Muscle layer of colon (tissue), 2 donors: ENCODE data around the gene COP1.

Experiments used
- H3K27ac ChIP-seq: one replicate; pipeline ENCODE4 v1.7.0; 2013; ENCODE audit warnings: low read depth, mild to moderate bottlenecking, low read length, moderate library complexity
- H3K27me3 ChIP-seq, 2 donors: one replicate each; pipeline ENCODE4 v1.7.0; 2013; ENCODE audit warnings: low read length in 2 of 2, mild to moderate bottlenecking in 2 of 2; ENCODE audit not compliant: insufficient read depth in 2 of 2, control insufficient read depth in 1 of 2
- H3K36me3 ChIP-seq: one replicate; pipeline ENCODE4 v1.7.0; 2013; ENCODE audit warnings: mild to moderate bottlenecking, low read length; ENCODE audit not compliant: insufficient read depth
- H3K4me1 ChIP-seq: one replicate; pipeline ENCODE4 v1.7.0; 2013; ENCODE audit warnings: mild to moderate bottlenecking, low read length; ENCODE audit not compliant: insufficient read depth
- H3K4me3 ChIP-seq, 2 donors: one replicate each; pipeline ENCODE4 v1.7.0; 2013; ENCODE audit warnings: low read length in 2 of 2, low read depth in 1 of 2, mild to moderate bottlenecking in 1 of 2, moderate library complexity in 1 of 2
- H3K9ac ChIP-seq: one replicate; pipeline ENCODE4 v1.7.0; 2013; ENCODE audit warnings: low read length
- H3K9me3 ChIP-seq: one replicate; pipeline ENCODE4 v1.7.0; 2013; ENCODE audit warnings: mild to moderate bottlenecking, low read length
- donor health status: abdominal sarcoma.
- donor health status: Adenocarcinoma of cecum.

Gene COP1

GRCh38 chr1:176196728-176197127 lies 10.4 kb downstream of the COP1 start:
- no peaks in the 10 kb centered on the region for H3K27me3 ChIP-seq
- no peaks in the 10 kb centered on the region for H3K36me3 ChIP-seq
- H3K4me1 ChIP-seq, result peaks cover 6% of the 10 kb centered on the region
- no peak overlapping the region for H3K4me3 ChIP-seq
- H3K9me3 ChIP-seq, result no peaks in the 10 kb centered on the region
- H3K9ac ChIP-seq, result no peak overlapping the region
- no peak overlapping the region for H3K27ac ChIP-seq

- Histone ChIP-seq H3K4me3 (no peak overlapping the region), H3K9ac (no peak overlapping the region)
Measured at GRCh38 chr1:176195547-176195946, 11.5 kb downstream of the COP1 start.

GRCh38 chr1:176193663-176194062 lies 13.4 kb downstream of the COP1 start:
- Histone ChIP-seq H3K9ac (no peak overlapping the region), H3K36me3 (no peaks in the 10 kb centered on the region), H3K27me3 (no peaks in the 10 kb centered on the region), H3K27ac (no peak overlapping the region), H3K4me1 (no peaks in the 10 kb centered on the region), H3K4me3 (no peak overlapping the region), H3K9me3 (no peaks in the 10 kb centered on the region)

More at GRCh38 chr1:176195547-176195946, 11.5 kb downstream of the COP1 start:
- Histone ChIP-seq H3K27ac (no peak overlapping the region), H3K4me1 (peaks cover 3% of the 10 kb centered on the region), H3K36me3 (no peaks in the 10 kb centered on the region), H3K9me3 (no peaks in the 10 kb centered on the region), H3K27me3 (no peaks in the 10 kb centered on the region)

GRCh38 chr1:176193023-176193422 lies 14.1 kb downstream of the COP1 start:
- Histone ChIP-seq H3K4me1 (no peaks in the 10 kb centered on the region), H3K4me3 (no peak overlapping the region), H3K9me3 (no peaks in the 10 kb centered on the region), H3K36me3 (no peaks in the 10 kb centered on the region), H3K27ac (no peak overlapping the region), H3K9ac (no peak overlapping the region), H3K27me3 (no peaks in the 10 kb centered on the region)

GRCh38 chr1:176188604-176189003 lies 18.5 kb downstream of the COP1 start:
- Histone ChIP-seq H3K9me3 (no peaks in the 10 kb centered on the region), H3K27ac (no peak overlapping the region), H3K4me1 (no peaks in the 10 kb centered on the region)

GRCh38 chr1:176187001-176187400 lies 20.1 kb downstream of the COP1 start:
- no peak overlapping the region for H3K9ac ChIP-seq
- no peaks in the 10 kb centered on the region for H3K36me3 ChIP-seq
- no peaks in the 10 kb centered on the region for H3K27me3 ChIP-seq
- H3K4me3 ChIP-seq, result no peak overlapping the region
- H3K9me3 ChIP-seq, result no peaks in the 10 kb centered on the region
- H3K27ac ChIP-seq, result no peak overlapping the region
- no peaks in the 10 kb centered on the region for H3K4me1 ChIP-seq

More at GRCh38 chr1:176188604-176189003, 18.5 kb downstream of the COP1 start:
- H3K36me3 ChIP-seq, result no peaks in the 10 kb centered on the region
- H3K27me3 ChIP-seq, result no peaks in the 10 kb centered on the region
- H3K4me3 ChIP-seq, result no peak overlapping the region
- H3K9ac ChIP-seq, result no peak overlapping the region

GRCh38 chr1:176183618-176184017 lies 23.5 kb downstream of the COP1 start:
- no peak overlapping the region for H3K27ac ChIP-seq
- no peak overlapping the region for H3K9ac ChIP-seq
- no peaks in the 10 kb centered on the region for H3K4me1 ChIP-seq
- no peaks in the 10 kb centered on the region for H3K36me3 ChIP-seq
- H3K4me3 ChIP-seq, result no peak overlapping the region
- H3K27me3 ChIP-seq, result no peaks in the 10 kb centered on the region
- H3K9me3 ChIP-seq, result no peaks in the 10 kb centered on the region

- Histone ChIP-seq H3K4me1 (no peaks in the 10 kb centered on the region), H3K9ac (no peak overlapping the region), H3K27me3 (no peaks in the 10 kb centered on the region), H3K36me3 (no peaks in the 10 kb centered on the region), H3K27ac (no peak overlapping the region), H3K4me3 (no peak overlapping the region), H3K9me3 (no peaks in the 10 kb centered on the region)
Measured at GRCh38 chr1:176178316-176178715, 28.8 kb downstream of the COP1 start.

GRCh38 chr1:176177764-176178163 lies 29.3 kb downstream of the COP1 start:
- Histone ChIP-seq H3K4me1 (no peaks in the 10 kb centered on the region), H3K27me3 (no peaks in the 10 kb centered on the region), H3K36me3 (peaks cover under 1% of the 10 kb centered on the region), H3K27ac (no peak overlapping the region), H3K4me3 (no peak overlapping the region), H3K9me3 (no peaks in the 10 kb centered on the region), H3K9ac (no peak overlapping the region)

- Histone ChIP-seq H3K36me3 (peaks cover 6% of the 10 kb centered on the region), H3K27ac (no peak overlapping the region), H3K27me3 (no peaks in the 10 kb centered on the region), H3K4me3 (no peak overlapping the region), H3K9me3 (no peaks in the 10 kb centered on the region), H3K9ac (no peak overlapping the region), H3K4me1 (no peaks in the 10 kb centered on the region)
Measured at GRCh38 chr1:176174108-176174507, 33.0 kb downstream of the COP1 start.

- Histone ChIP-seq H3K27ac (no peak overlapping the region), H3K27me3 (no peaks in the 10 kb centered on the region), H3K4me1 (no peaks in the 10 kb centered on the region), H3K36me3 (peaks cover 6% of the 10 kb centered on the region), H3K4me3 (no peak overlapping the region), H3K9ac (no peak overlapping the region), H3K9me3 (no peaks in the 10 kb centered on the region)
Measured at GRCh38 chr1:176172215-176172614, 34.9 kb downstream of the COP1 start.

GRCh38 chr1:176167210-176167609 lies 39.9 kb downstream of the COP1 start:
- Histone ChIP-seq H3K27ac (no peak overlapping the region), H3K36me3 (peaks cover 5% of the 10 kb centered on the region), H3K27me3 (no peaks in the 10 kb centered on the region), H3K4me3 (no peak overlapping the region), H3K4me1 (no peaks in the 10 kb centered on the region), H3K9me3 (no peaks in the 10 kb centered on the region), H3K9ac (no peak overlapping the region)
